ENCODE measurements around the gene SLC36A2. TPM values are rescaled to one million over a fixed set of nuclear protein-coding genes. Genes with fewer than 3 reads are reported as not detected.
A peak's percentile ranks its signal among the peaks of the same experiment; 100 is the strongest.

Gene SLC36A2
- total and polyA plus RNA-seq, 5 experiments from 2014 or later: not detected

GRCh38 chr5:151270599-151270998 is 76.8 kb downstream of the SLC36A2 start:
- H3K27ac Mint-ChIP-seq: no peak overlapping the region
- H3K36me3 Mint-ChIP-seq: peaks cover 12 to 36% (median 17%) of the 10 kb centered on the region in 3 donors

GRCh38 chr5:151267491-151268260 is 79.7 kb downstream of the SLC36A2 start:
- peak overlapping the region in 4 of 10 donors; percentile 32 to 75 (median 54) for H3K27ac Mint-ChIP-seq

More at GRCh38 chr5:151270599-151270998, 76.8 kb downstream of the SLC36A2 start:
- no peak for ATAC-seq
- POLR2A ChIA-PET: no interaction called here
- H3K4me3 Mint-ChIP-seq: no peak overlapping the region
- H3K4me1 Mint-ChIP-seq: no peaks in the 10 kb centered on the region
- H3K27me3 Mint-ChIP-seq: no peaks in the 10 kb centered on the region
- no peaks in the 10 kb centered on the region for H3K9me3 Mint-ChIP-seq
- DNase-seq: no peak

More at GRCh38 chr5:151267491-151268260, 79.7 kb downstream of the SLC36A2 start:
- Mint-ChIP-seq H3K4me3 (no peak overlapping the region), H3K36me3 (peaks cover 12 to 55% (median 19%) of the 10 kb centered on the region in 3 donors), H3K4me1 (peaks cover 0 to 18% (median 5%) of the 10 kb centered on the region in 4 donors), H3K9me3 (no peaks in the 10 kb centered on the region), H3K27me3 (no peaks in the 10 kb centered on the region)
- DNase-seq (no peak), ATAC-seq (no peak)
- POLR2A ChIA-PET: no interaction called here

Other genes with a start within 250 kb of the SLC36A2 start
- 100 to 1,000 TPM; 334 to 359 TPM for gene ANXA6, start 189.8 kb downstream of the SLC36A2 start, total RNA-seq
- 100 to 1,000 TPM; 242 to 318 (median 254) TPM for gene ANXA6, start 189.8 kb downstream of the SLC36A2 start, polyA plus RNA-seq
- gene CCDC69, start 123.5 kb downstream of the SLC36A2 start, total RNA-seq: 100 to 1,000 TPM; 131 to 151 TPM
- 100 to 1,000 TPM in 1 of 3 donors, 10 to 100 TPM in 2; 79.8 to 130 (median 98.1) TPM for gene CCDC69, start 123.5 kb downstream of the SLC36A2 start, polyA plus RNA-seq
- gene GM2A, start 94.4 kb downstream of the SLC36A2 start, total RNA-seq: 10 to 100 TPM; 12.5 to 13.8 TPM
- 1 to 10 TPM; 3.8 to 6.5 (median 5.6) TPM for gene GM2A, start 94.4 kb downstream of the SLC36A2 start, polyA plus RNA-seq
- gene SLC36A3, start 43.8 kb downstream of the SLC36A2 start, total RNA-seq: not detected
- not detected for gene SLC36A3, start 43.8 kb downstream of the SLC36A2 start, polyA plus RNA-seq
- gene SLC36A1, start 100.0 kb upstream of the SLC36A2 start, total RNA-seq: 1 to 10 TPM; 4.8 to 5.6 TPM
- 1 to 10 TPM in 1 of 3 donors, under 1 TPM in 2; 0.61 to 1.6 (median 0.81) TPM for gene SLC36A1, start 100.0 kb upstream of the SLC36A2 start, polyA plus RNA-seq
- not detected for gene FAT2, start 243.8 kb upstream of the SLC36A2 start, total RNA-seq
- gene FAT2, start 243.8 kb upstream of the SLC36A2 start, polyA plus RNA-seq: under 1 TPM in 1 of 3 donors, not detected in 2; 0.03 TPM

Measured in naive thymus-derived CD8-positive, alpha-beta T cell (primary cell).